Measurements from ENCODE around the gene SLC2A10. TPM values are rescaled to one million over a fixed set of nuclear protein-coding genes. Genes with fewer than 3 reads are reported as not detected.

The SLC2A10 gene
- total RNA-seq, 1 experiment from 2014 or later = 0.05 TPM

GRCh38 chr20:46777331-46777730 is 67.9 kb downstream of the SLC2A10 start (continued):
- TF ChIP-seq ZBTB33 (IDR thresholded peaks at IDR 0.05; ENCODE audit: extremely low read depth, insufficient replicate concordance, low read length) = no peak
- TF ChIP-seq YY1 (IDR thresholded peaks at IDR 0.05; ENCODE audit: extremely low read depth, insufficient replicate concordance, low read depth, low read length) = no peak
- no peak for TF ChIP-seq MAX (IDR thresholded peaks at IDR 0.05)
- TF ChIP-seq RAD21 (IDR thresholded peaks at IDR 0.05; ENCODE audit: low read depth) = no peak
- TF ChIP-seq TCF7L2 (IDR thresholded peaks at IDR 0.05; ENCODE audit: borderline replicate concordance, extremely low read depth, insufficient read depth, insufficient read length) = no peak
- TF ChIP-seq ZNF274 (IDR thresholded peaks at IDR 0.05; ENCODE audit: low read depth, low read length) = no peak
- TF ChIP-seq ELF1 (IDR thresholded peaks at IDR 0.05; ENCODE audit: borderline replicate concordance, low read depth) = no peak
- no peak for TF ChIP-seq ATF3 (IDR thresholded peaks at IDR 0.05)
- no peak for TF ChIP-seq EZH2phosphoT487 (IDR thresholded peaks at IDR 0.05; ENCODE audit: borderline replicate concordance)
- no peak for TF ChIP-seq ZFX (IDR thresholded peaks at IDR 0.05)
- TF ChIP-seq CEBPB (IDR thresholded peaks at IDR 0.05; ENCODE audit: low read depth) = no peak
- TF ChIP-seq FOSL1 (IDR thresholded peaks at IDR 0.05; ENCODE audit: low read depth) = no peak
- no peak for TF ChIP-seq JUND (IDR thresholded peaks at IDR 0.05)
- TF ChIP-seq CBX3 (IDR thresholded peaks at IDR 0.05; ENCODE audit: low read depth) = no peak
- no peak for TF ChIP-seq EZH2 (IDR thresholded peaks at IDR 0.05)

GRCh38 chr20:46779831-46780230 is 70.4 kb downstream of the SLC2A10 start:
- TF ChIP-seq SIN3A (IDR thresholded peaks at IDR 0.05; ENCODE audit: low read depth) (no peak), EGR1 (IDR thresholded peaks at IDR 0.05; ENCODE audit: low read depth) (no peak), SRF (IDR thresholded peaks at IDR 0.05; ENCODE audit: low read depth) (no peak), REST (IDR thresholded peaks at IDR 0.05; ENCODE audit: low read depth) (no peak), EZH2 (IDR thresholded peaks at IDR 0.05) (no peak), EZH2phosphoT487 (IDR thresholded peaks at IDR 0.05; ENCODE audit: borderline replicate concordance) (no peak)
- no peak overlapping the region for H3K27ac ChIP-seq (ENCODE audit: low read depth, low read length)
- ATAC-seq (no peak), DNase-seq (ENCODE audit: low read depth, low spot score) (no peak)
- H3K9me2 ChIP-seq (ENCODE audit: insufficient read depth) = no peaks in the 10 kb centered on the region
- H2AFZ ChIP-seq (ENCODE audit: low read depth, low read length, poor library complexity, severe bottlenecking) = no peak overlapping the region
- H3K36me3 ChIP-seq (ENCODE audit: control insufficient read depth in 1 of 2, insufficient read depth in 2 of 2, low read length in 2 of 2) = no peaks in the 10 kb centered on the region
- H3K9ac ChIP-seq (ENCODE audit: low read length) = no peak overlapping the region
- H3K79me2 ChIP-seq (ENCODE audit: insufficient read depth, low read length) = no peaks in the 10 kb centered on the region
- H3K4me2 ChIP-seq (ENCODE audit: low read length) = no peak overlapping the region
- no peak overlapping the region for H3K4me3 ChIP-seq (replicated peaks in 1 of 2; ENCODE audit: low read depth in 1 of 2, low read length in 2 of 2)
- POLR2A ChIA-PET = no interaction called here
- H4K20me1 ChIP-seq (ENCODE audit: insufficient read depth) = no peaks in the 10 kb centered on the region
- RAD21 ChIA-PET (ENCODE audit: low non-redundant PET in 1 of 2, low total read pairs in 2 of 2, uncharacterized antibody in 2 of 2, unreplicated experiment in 2 of 2) = no interaction called here
- BruUV-seq (replicated peaks) = no TSS peak
- CTCF ChIA-PET = no interaction called here
- intact Hi-C loops (cut with micrococcal nuclease) = no loop called here
- H3K27me3 ChIP-seq (ENCODE audit: insufficient read depth, low read length) = no peaks in the 10 kb centered on the region
- H3K9me3 ChIP-seq (ENCODE audit: control insufficient read depth in 1 of 2, insufficient read depth in 1 of 2, low read depth in 1 of 2, low read length in 2 of 2) = no peaks in the 10 kb centered on the region
- H3K4me1 ChIP-seq (ENCODE audit: control insufficient read depth in 1 of 2, insufficient read depth in 2 of 2, low read length in 2 of 2) = peaks cover 4 to 12% of the 10 kb centered on the region in 2 experiments; a peak in 2 of 4 replicates
